CMK (cell line): Measurements from ENCODE around the gene RPS5.
"Not testable (repeated sequence)": the region's sequence is repeated elsewhere in the genome, so short reads cannot be mapped to it uniquely, and the experiment has no call there.

Source experiments
- DNase-seq: peaks from one replicate; pipeline ENCODE4 v3.0.0-alpha.2; 2010; ENCODE audit warnings: low read depth

Gene RPS5

DNA sequence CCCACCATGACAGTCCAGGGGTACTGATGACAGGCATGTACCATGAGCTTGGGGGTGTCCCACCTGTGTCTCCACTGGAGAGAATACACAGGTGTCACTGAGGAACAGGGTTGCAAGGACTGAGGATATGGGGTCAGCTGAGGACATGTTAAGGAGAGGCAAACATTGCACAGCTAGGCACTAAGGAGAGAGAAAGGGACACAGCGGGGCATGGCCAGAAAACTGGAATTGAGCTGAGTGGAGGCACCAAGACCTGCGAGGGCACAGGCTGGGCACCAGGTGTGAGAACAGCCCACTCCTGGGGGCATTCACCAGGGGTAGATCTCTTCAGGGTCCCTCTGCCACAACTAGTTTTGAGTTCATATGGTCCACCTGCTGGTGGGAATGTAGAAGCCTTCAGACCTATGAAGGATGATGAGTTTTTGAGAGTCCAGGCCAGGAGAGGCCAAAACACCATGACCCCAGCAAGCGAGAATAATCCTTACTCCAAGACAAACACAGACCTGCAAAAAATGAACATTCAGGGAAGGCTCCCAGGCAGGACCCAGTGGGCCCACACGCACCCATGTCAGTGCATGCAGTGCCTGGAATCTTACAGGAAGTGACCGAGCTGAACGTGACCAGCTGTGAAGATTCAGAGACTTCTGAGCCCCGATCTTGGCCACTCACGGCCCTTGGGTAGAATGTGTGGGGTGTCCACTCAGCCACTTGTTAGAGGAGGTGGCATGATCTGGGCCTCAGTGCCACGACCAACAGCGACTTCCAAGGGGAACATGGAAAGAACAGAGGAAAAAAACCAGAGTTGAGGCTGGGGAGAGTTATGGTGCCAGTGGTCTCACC is 20.0 kb downstream of the RPS5 start:
- no peak for DNase-seq

DNA sequence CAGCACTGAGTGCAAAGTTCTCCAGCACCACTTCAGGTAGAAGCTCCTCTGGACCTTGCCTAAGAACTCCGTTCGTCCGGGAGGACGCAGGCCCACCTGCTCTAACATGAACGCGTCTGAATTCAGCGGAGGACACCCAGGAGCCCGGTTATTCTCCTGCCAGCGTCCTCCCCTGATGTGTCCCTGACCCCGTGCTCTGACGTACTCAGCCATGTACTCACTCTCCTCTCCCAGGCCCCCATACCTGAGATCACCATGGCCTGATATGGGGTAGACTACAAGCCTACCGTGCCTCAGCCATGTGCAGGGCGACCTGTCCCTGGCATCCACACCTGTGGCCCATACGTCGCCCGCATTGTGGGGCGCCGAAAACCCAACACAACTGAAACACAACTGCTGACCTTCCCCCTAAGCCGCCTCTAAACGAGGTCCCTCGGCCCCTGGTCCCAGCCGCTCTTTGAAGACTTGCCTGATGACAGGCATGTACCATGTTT is 20.6 kb downstream of the RPS5 start:
- DNase-seq, result no peak

DNA sequence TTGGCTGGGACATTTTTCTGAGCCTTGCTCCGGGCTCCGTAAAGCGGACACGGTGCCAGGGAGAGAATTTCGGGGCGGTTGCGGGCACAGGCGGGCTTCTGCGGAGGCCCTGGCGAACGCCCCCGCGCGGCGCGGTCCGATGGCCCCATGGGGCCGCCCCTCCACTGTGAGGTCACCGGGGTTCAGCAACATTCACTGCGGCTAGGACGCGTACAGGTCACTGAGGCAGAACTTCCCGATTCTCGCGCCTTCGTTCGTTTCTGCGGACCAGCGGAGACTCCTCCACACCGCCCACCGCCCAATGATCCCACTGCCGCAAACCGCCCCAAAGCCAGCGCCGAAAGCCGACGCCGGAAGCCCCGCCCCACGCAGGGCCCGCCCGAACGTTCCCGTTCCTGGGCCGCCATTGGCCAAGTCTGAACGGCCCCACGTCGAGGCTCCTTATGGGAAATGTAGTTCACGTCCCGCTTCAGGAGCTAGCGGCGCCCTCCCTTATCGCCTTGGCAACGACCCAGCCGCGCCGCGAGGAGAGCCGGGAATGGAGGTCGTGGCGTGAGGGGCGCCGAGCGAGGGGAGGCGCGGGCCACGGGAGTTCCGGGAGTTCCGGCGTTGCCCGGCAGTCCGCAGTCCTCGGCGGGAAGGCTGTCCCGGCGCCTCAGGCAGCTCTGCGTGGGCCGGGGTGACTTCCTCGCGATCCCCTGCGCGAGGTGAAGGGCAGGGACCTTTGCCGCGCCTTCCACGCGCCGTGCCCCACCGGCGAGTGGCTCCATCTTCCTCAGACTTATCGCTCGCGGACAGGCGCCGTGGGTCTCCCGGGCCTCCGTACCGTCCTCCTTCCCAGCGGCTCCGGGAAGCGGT is 21.3 kb downstream of the RPS5 start, which contains the start of gene ZNF584:
Gene ZNF584, plus strand, starts transcription at position 498 of the 858 bp plus-strand sequence. CDS start 499 bp downstream, outside the sequence.
- DNase-seq, result peak; percentile 94

DNA sequence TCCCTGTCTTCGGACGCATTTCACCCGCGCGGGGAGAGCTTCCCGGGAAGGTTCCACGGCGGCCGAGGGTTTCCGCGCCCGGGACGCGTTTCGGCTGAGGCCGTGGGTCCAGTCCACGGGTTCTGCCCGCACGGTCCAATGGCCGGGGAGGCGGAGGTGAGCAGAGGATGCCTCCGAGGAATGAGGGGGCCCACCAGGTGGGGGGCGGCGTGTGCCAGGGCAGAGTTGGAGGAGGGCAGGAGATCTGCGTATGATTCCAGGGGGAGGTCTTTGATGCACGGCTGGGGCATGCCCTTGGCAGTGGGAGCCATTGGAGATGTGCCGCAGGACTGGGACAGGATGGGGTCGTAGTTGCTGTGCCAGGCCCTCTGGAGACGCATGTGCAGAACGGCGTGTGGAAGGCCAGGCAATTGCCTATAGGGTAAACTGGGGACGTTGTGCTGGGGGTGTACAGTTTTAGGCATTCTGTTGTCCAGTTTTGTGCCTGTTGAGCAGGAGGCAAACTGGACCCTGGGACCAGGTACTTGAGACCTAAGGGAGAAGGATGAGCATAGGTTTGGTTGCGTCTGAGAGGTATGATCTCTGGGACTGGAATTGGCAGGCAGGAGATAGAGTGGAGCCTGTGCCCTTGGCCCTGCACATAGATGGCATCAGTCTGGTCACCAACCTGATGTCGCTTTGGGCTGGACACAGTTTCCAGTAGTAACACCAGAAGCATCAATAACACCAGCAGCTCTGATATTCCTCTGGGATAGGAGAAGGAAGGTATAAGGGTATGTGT is 22.1 kb downstream of the RPS5 start:
- DNase-seq, result no peak

GRCh38 chr19:58416604-58417003 is 29.5 kb downstream of the RPS5 start:
- DNase-seq, result no peak

- no peak for DNase-seq
These were observed 30.0 kb downstream of the RPS5 start for GRCh38 chr19:58417071-58417470.

DNA sequence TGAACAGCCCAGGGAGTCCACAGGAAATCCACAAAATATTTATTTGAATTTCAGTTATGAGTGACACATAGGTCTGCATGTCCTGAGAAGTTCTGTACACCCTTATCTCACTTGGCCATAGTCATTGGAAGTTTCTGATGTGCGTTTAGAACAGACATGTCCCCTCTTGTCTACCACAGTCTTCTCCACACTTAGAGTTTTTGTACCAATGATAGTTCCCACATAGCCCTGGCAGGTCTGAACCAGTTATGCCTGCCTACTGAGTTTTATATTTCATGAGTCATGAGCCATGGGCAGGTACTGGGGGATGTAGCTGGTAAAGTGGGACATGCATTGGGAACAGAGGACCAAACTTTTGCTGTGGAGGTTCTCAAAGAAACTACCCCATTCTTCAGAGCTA is 41.5 kb downstream of the RPS5 start:
- DNase-seq, result no peak

- no peak for DNase-seq
These were observed 42.7 kb downstream of the RPS5 start for GRCh38 chr19:58429745-58430144.

DNA sequence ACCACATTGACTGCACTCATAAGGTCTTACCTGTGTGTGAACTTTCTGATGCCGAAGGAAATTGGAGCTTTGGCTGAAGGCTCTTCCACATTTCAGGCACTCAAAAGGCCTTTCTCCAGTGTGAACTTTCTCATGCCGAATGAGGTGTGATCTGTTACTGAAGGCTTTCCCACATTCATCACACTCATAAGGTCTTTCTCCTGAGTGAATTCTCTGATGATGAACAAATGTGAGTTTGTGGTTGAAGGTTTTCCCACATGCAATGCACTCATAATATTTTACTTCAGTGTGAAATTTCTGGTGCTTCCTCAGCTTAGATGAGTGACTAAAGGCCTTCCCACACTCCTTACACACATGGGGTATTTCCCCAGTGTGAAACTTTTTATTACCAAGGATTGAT is 47.1 kb downstream of the RPS5 start:
- no peak for DNase-seq

DNA sequence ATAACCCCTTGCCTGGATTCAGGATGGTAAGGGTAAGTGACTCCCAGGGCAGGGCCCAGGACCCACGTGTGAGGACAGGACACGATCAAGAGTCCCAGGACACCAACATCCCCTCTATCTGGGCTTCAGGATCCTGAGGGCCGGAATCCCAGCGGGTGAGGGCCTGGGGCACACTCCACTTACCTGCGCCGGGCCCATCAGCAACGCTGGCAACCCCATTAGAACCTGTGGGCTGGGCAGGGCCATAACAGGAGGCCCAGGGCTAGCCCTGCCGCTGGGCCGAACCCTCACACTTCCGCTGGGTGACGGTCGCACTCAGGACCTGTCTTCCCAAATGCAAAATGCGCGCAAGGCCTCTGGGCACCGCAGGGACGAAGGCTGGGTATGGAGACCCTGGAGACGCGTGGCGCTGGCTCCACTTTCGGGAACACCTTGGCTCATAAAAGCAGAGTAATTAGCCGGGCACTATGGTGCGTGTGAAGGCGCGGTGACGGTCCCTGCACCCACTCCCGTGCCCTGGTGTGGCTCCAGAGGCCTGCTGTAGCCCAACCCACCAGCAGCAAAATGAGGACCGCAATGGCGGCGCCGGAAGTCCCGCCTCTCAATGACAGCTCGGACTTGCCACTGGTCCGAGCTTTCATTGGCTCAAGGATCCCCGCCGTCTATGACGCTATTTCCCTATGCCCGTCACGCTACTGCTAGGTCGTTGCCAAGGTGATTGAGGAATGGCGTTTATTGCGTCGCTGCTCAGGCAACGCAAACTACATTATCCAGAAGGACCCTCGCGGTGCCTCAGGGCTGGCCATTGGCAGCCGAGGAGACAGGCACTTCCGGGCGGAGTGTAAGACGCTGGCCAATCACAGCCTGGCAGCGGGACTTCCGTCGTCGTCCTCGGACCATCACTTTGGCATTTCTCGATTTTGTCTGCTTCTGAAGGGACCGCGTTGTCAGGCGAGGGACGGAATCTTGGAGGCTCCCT is 52.8 kb downstream of the RPS5 start, which contains the start of gene ZNF132:
Gene ZNF132, minus strand, starts transcription at position 578 of the 979 bp plus-strand sequence. Its CDS starts 332 bp downstream, at position 246.
- DNase-seq, result peak; percentile 98

DNA sequence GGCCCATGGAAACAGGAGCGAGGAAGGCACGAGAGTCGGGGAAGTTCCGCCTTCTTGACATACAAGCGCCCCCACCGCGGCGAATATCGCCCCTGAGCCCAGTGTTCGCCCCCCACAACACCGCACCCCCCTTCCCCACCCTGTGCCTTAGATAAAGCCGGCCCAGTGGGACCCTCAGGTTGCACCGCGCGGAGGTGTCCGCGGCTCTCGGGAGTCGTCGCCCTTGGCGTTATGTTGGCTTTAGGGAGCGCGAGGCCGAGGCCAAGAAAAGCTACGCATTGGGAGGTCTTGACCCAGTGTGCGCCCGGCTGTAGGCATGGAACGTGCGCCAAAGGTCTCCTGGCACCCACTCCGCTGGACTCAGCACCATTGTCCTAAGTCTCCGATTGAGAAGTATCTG is 53.5 kb downstream of the RPS5 start:
- no peak for DNase-seq

- DNase-seq, result not testable (repeated sequence)
These were observed 55.9 kb downstream of the RPS5 start for GRCh38 chr19:58442986-58443385.
